HepG2 (cell line): ENCODE data around the gene VENTX. TPM values are rescaled to one million over a fixed set of nuclear protein-coding genes. Genes with fewer than 3 reads are reported as not detected.

Source experiments
- AGO1 ChIP-seq: fragments of 200-400 bp; formaldehyde crosslinking; IDR thresholded peaks from 2 replicates; pipeline ENCODE4 v1.6.1; 2017; ENCODE audit warnings: mild to moderate bottlenecking, low read depth, low read length, moderate library complexity; ENCODE audit not compliant: poor library complexity, severe bottlenecking
- ASH2L ChIP-seq: fragments of 300-600, 200-600 bp; sonication (generic); IDR thresholded peaks from 2 replicates; pipeline ENCODE4 v1.7.0; 2017; ENCODE audit warnings: low read depth, mild to moderate bottlenecking, moderate library complexity, mixed read lengths, low read length; ENCODE audit not compliant: insufficient read length
- BCL6 ChIP-seq: IDR thresholded peaks from 2 replicates; pipeline ENCODE4 v1.6.1; 2016; ENCODE audit warnings: missing genetic modification reagents, missing compliant biosample characterization
- CERS6 ChIP-seq: sonication (generic); formaldehyde crosslinking; IDR thresholded peaks from 2 replicates; pipeline ENCODE4 v1.5.0; 2020; ENCODE audit warnings: missing genetic modification reagents
- JUND ChIP-seq: sonication (generic); formaldehyde crosslinking; IDR thresholded peaks from 2 replicates; pipeline ENCODE4 v1.8.0; 2022; ENCODE audit warnings: mild to moderate bottlenecking, missing genetic modification reagents
- SIX1 ChIP-seq: sonication (generic); formaldehyde crosslinking; IDR thresholded peaks from 2 replicates; pipeline ENCODE4 v1.4.0; 2020; ENCODE audit warnings: missing genetic modification reagents, borderline replicate concordance
- STAG1 ChIP-seq: sonication (generic); formaldehyde crosslinking; IDR thresholded peaks from 2 replicates; pipeline ENCODE4 v1.4.0; 2020; ENCODE audit warnings: missing genetic modification reagents
- TBL1XR1 ChIP-seq: fragments of 150-350 bp; IDR thresholded peaks from 2 replicates; pipeline ENCODE4 v1.6.1; 2014; ENCODE audit warnings: borderline replicate concordance, low read length; ENCODE audit not compliant: partially characterized antibody
- TRIM22 ChIP-seq: fragments of 450-650 bp; IDR thresholded peaks from 2 replicates; pipeline ENCODE4 v1.6.1; 2017
- XRCC5 ChIP-seq: fragments of 200-400 bp; formaldehyde crosslinking; optimal IDR thresholded peaks from 2 replicates; pipeline ENCODE3; 2017; ENCODE audit warnings: mild to moderate bottlenecking, low read length
- ZBTB38 ChIP-seq: sonication (generic); formaldehyde crosslinking; IDR thresholded peaks from 2 replicates; pipeline ENCODE4 v1.5.1; 2020; ENCODE audit warnings: mild to moderate bottlenecking, missing genetic modification reagents
- ZNF138 ChIP-seq: sonication (generic); formaldehyde crosslinking; IDR thresholded peaks from 2 replicates; pipeline ENCODE4 v1.5.0; 2020; ENCODE audit warnings: mild to moderate bottlenecking, low read depth, missing genetic modification reagents
- ZNF281 ChIP-seq: sonication (generic); formaldehyde crosslinking; IDR thresholded peaks from 2 replicates; pipeline ENCODE4 v1.4.0; 2020; ENCODE audit warnings: missing genetic modification reagents, borderline replicate concordance
- ZNF549 ChIP-seq: sonication (generic); formaldehyde crosslinking; IDR thresholded peaks from 2 replicates; pipeline ENCODE4 v1.5.0; 2020; ENCODE audit warnings: missing genetic modification reagents
- ZNF550 ChIP-seq: sonication (generic); formaldehyde crosslinking; IDR thresholded peaks from 2 replicates; pipeline ENCODE4 v1.4.0; 2020; ENCODE audit warnings: mild to moderate bottlenecking, missing genetic modification reagents, borderline replicate concordance
- ZNF598 ChIP-seq: sonication (generic); formaldehyde crosslinking; IDR thresholded peaks from 2 replicates; pipeline ENCODE4 v1.5.1; 2020; ENCODE audit warnings: mild to moderate bottlenecking, missing genetic modification reagents, borderline replicate concordance
- ZNF687 ChIP-seq: sonication (generic); formaldehyde crosslinking; IDR thresholded peaks from 2 replicates; pipeline ENCODE4 v1.5.1; 2020; ENCODE audit warnings: mild to moderate bottlenecking, missing genetic modification reagents, moderate library complexity
- ZNF768 ChIP-seq: sonication (generic); formaldehyde crosslinking; IDR thresholded peaks from 2 replicates; pipeline ENCODE4 v1.4.0; 2020; ENCODE audit warnings: missing genetic modification reagents
- polyA plus RNA-seq, 8 experiments: library from polyadenylated mRNA; depleted of rRNA in 3 of 8; stranded (reverse) in 7 of 8; unstranded in 1 of 8; fragments of >200 nt; fragmentation: Illumina TruSeq in 4 of 8; extraction: Trizol in 4 of 8; gene quantifications; 2 replicates each; pipeline versions ENCODE4 v1.2.1 to v1.2.3, GENCODE V29; 2011 to 2016; ENCODE audit warnings: low read depth in 4 of 8, missing spikeins in 1 of 8, mixed read lengths in 1 of 8; ENCODE audit not compliant: insufficient read depth in 1 of 8
- total RNA-seq, 5 experiments: library from RNA; depleted of rRNA; stranded (reverse); fragments of >200 nt; fragmentation: Illumina TruSeq; extraction: Trizol; gene quantifications; 2 replicates each; pipeline ENCODE4 v1.2.3, GENCODE V29; 2016; ENCODE audit warnings: low read depth in 1 of 5

The VENTX gene
- total and polyA plus RNA-seq, 2 of the 13 experiments (the other 11 are each of a cell fraction or from before 2014, with no cell fraction given), result not detected

GRCh38 chr10:133278577-133279265, 41.1 kb downstream of the VENTX start (continued):
- TF ChIP-seq ZNF687 (CRISPR knock-in tag) (peak; percentile 62), STAG1 (CRISPR knock-in tag) (no peak), BCL6 (CRISPR knock-in tag) (no peak), ZBTB38 (no peak), ASH2L (no peak), SIX1 (CRISPR knock-in tag) (no peak), JUND (CRISPR knock-in tag) (no peak), CERS6 (CRISPR knock-in tag) (no peak), ZNF281 (CRISPR knock-in tag) (peak; percentile 60; the same call in 1 of the 2 replicates), ZNF549 (CRISPR knock-in tag) (no peak), ZNF138 (CRISPR knock-in tag) (no peak), XRCC5 (peak; percentile 35), ZNF550 (CRISPR knock-in tag) (0 out of 2 replicates have a peak, but pooled peaks have one; percentile 36), TBL1XR1 (no peak), ZNF768 (no peak), AGO1 (no peak), ZNF598 (CRISPR knock-in tag) (no peak), TRIM22 (no peak)
